DMS114 treated with DMSO at 0.1 percent for 48 hours (cell line): ENCODE data around the gene BSND.
A peak's percentile ranks its signal among the peaks of the same experiment; 100 is the strongest.
"Not testable (repeated sequence)": the region's sequence is repeated elsewhere in the genome, so short reads cannot be mapped to it uniquely, and the experiment has no call there.

ENCODE experiments used
- DNase-seq: peaks from one replicate; lab custom pipeline; 2025; ENCODE audit not compliant: unreplicated experiment; lab: John Stamatoyannopoulos, UW

BSND gene

GRCh38 chr1:55015731-55016620, 17.2 kb downstream of the BSND start:
- no peak for DNase-seq

DNA sequence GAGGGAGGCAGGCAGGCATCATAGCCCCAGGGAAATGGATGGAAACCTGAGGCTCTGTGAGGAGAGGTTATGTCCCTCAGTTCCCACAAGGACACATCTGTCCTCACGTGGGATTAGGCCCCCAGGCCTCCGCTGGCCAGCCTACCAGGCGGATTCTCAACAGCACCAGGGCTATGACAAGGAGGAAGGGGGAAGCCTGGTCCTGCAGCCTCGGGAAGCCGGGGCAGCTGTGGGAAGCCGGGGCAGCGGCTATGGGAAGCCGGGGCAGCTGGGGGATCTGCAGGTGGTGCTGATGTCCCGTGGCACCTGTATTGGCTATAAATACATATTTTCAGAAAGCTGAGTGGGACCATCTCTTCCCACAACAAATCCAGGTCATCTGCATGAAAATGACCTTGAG, 19.7 kb downstream of the BSND start:
- DNase-seq: no peak

- DNase-seq: peak; percentile 77
Observed at GRCh38 chr1:55021942-55022546, 23.3 kb downstream of the BSND start.

DNA sequence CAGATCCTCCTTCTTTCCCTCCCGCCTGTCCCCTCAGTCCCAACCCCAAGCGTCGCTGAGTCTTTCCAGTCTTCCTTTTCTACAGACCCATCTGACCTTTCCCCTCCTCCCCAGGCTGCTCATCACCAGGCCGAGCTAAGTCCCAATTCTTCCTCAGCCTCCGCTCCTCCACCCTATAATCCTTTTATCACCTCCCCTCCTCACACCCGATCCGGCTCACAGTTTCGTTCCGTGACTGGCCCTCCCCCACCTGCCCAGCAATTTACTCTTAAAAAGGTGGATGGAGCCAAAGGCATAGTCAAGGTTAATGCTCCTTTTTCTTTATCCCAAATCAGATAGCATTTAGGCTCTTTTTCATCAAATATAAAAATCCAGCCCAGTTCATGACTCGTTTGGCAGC, 25.4 kb downstream of the BSND start:
- DNase-seq: not testable (repeated sequence)

GRCh38 chr1:55026682-55027081, 27.9 kb downstream of the BSND start:
- not testable (repeated sequence) for DNase-seq

GRCh38 chr1:55031098-55031497, 32.4 kb downstream of the BSND start:
- DNase-seq: not testable (repeated sequence)

DNA sequence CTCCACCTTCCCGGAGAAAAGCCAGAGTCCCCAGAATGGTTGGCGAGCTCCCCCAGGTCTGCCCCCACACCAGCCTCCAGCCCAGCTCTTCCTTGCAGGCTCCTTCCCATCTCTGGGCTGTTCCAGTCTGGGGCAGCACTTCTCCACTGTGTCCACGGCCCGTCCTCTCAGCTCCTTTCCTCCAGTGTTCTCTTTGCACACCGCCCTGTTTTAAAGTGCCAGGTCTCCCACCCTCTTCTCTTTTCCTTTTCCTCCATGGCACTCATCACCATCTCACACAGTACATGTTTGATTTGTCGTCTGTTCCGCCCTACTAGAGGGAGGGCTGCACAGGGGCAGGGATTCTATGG, 34.5 kb downstream of the BSND start:
- no peak for DNase-seq

- DNase-seq: no peak
Observed at GRCh38 chr1:55034476-55035133, 35.9 kb downstream of the BSND start.

DNA sequence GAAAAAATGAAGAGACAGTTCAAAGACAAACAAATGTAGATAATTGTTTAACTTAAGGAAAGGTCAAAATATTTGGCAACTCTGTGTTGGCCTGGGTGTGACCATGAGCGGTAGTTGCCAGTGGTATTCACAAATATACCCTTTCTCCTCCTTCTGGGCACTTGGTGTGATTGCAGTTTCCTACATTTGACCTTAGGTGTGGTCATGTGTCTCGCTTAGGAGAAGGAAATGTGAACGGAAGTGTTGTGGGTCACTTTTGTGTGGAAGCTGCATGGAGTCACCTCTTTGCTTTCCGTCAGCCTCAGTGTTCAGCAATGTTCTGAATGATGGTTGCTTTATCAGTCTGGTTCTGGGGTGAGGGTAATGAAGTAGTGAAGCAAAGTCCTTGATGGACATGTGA, 37.2 kb downstream of the BSND start:
- DNase-seq: no peak

DNA sequence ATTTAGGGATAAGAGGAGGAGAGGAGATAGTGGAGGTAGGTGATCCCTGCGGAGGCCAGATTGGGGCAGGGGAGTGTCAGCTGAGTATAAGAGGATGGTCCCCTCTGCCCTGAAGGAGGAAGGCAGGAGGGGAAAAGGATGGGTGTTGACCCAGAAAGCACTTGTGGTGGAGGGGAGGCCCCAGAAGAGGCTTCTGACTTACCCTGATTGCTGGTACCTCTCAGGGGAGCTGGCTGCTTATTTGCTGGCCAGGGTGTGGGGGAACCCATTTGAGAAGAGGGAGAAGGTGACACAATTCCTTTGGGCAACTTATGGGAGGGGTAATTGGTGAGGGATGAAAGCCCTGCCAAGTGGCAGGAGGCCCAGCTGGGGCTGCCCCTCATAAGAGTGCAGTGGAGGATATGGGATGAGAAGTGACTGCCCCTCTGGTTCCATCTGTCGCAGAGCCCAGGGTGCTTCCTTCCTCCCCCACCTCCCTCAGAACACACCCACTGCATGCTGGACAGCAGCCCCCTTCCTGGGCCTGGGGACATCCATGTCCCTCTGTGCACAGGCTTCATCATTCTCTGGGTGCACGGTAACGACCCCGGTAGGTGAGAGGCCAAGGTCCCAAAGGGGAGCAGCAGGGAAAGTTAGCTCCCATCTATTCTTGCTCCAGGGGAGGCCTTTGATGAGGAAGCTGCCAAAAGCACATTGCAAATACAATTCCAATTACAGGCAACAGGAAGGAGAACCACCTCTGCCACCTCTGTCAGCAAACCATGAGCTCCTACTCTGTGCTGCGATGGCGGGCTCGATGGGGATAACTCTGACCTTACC, 39.2 kb downstream of the BSND start:
- no peak for DNase-seq

- DNase-seq: no peak
Observed at GRCh38 chr1:55038552-55038838, 39.8 kb downstream of the BSND start.

GRCh38 chr1:55038974-55039341, 40.2 kb downstream of the BSND start:
- DNase-seq: no peak

DNA sequence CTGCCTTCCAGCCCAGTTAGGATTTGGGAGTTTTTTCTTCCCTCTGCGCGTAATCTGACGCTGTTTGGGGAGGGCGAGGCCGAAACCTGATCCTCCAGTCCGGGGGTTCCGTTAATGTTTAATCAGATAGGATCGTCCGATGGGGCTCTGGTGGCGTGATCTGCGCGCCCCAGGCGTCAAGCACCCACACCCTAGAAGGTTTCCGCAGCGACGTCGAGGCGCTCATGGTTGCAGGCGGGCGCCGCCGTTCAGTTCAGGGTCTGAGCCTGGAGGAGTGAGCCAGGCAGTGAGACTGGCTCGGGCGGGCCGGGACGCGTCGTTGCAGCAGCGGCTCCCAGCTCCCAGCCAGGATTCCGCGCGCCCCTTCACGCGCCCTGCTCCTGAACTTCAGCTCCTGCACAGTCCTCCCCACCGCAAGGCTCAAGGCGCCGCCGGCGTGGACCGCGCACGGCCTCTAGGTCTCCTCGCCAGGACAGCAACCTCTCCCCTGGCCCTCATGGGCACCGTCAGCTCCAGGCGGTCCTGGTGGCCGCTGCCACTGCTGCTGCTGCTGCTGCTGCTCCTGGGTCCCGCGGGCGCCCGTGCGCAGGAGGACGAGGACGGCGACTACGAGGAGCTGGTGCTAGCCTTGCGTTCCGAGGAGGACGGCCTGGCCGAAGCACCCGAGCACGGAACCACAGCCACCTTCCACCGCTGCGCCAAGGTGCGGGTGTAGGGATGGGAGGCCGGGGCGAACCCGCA, 40.8 kb downstream of the BSND start, which contains the start of gene PCSK9:
PCSK9 (plus strand) TSS at position 207 of the 741 bp plus-strand sequence; CDS start at position 497, 290 bp downstream.
- DNase-seq: no peak

- DNase-seq: no peak
Observed at GRCh38 chr1:55040083-55040932, 41.6 kb downstream of the BSND start.

- DNase-seq: no peak
Observed at GRCh38 chr1:55040933-55041494, 42.3 kb downstream of the BSND start.

DNA sequence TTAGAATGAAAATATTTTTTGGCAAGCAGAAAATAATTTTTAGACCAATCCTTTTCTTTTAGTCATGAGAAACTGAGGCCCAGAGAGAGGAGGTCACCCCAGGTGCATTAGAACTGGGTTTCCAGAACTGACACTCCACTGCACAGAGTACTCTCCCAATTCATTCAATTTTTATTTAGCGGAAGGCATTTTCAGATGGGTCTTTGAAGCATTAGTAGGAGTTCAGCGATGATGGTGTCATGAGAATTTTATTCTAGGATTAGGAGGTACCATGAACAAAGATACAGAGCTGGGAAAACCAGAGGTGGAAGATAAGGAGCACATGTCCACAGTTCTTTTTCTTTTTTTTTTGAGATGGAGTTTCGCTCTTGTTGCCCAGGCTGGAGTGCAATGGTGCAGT, 42.9 kb downstream of the BSND start:
- no peak for DNase-seq

GRCh38 chr1:55043011-55043410, 44.3 kb downstream of the BSND start:
- DNase-seq: no peak

- DNase-seq: no peak
Observed at GRCh38 chr1:55043726-55044125, 45.0 kb downstream of the BSND start.

DNA sequence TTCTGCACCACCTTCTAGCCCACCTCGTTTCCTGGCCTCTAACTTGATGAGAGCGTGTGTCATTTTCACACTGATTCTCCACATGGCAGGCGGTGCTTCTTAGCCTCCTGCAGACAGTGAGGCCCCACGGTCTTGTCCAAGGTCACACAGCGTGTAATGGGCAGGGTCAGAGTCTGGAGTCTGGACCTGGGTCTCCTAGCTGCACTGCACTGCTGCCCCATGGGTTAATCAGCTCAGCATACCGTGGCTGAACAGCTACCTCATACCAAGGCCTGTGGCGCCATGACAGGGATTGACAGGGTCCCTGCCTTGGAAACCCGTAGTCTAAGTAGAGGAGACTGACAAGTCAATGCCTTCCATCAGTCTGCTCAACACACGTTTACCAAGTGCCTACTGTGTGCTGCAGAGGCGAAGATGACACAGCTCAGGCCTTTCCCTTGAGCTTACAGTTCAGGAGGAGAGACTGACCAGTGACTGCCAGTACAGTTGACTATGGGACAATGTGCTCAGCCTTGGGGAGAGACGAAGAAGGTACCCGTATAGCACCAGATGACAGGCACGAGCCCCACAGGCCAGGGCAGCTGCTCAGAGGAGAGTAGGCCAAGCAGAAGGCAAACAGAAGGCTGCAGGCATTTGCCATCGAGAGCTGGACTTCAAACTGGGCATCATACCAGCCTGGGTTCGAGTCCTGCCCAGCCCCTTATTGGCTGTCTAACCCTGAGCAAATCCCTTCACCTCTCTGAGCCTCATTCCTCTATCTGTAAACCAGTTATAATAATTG, 46.1 kb downstream of the BSND start:
- DNase-seq: no peak
